Measurements from ENCODE around the gene HCK.

- TF ChIP-seq BRF1 (IDR thresholded peaks at IDR 0.05; ENCODE audit: borderline replicate concordance, extremely low read depth, insufficient read length): no peak
- no peak for TF ChIP-seq CREB1 (IDR thresholded peaks at IDR 0.05)
- no peak for TF ChIP-seq CREB1 (CRISPR knock-in tag; IDR thresholded peaks at IDR 0.05)
- TF ChIP-seq STAT6 (CRISPR knock-in tag; IDR thresholded peaks at IDR 0.05): no peak
- TF ChIP-seq ELK1 (CRISPR knock-in tag; IDR thresholded peaks at IDR 0.05): no peak
- TF ChIP-seq ZNF561 (CRISPR knock-in tag; conservative IDR thresholded peaks at IDR 0.05): no peak
- no peak for TF ChIP-seq FOXM1 (IDR thresholded peaks at IDR 0.05; ENCODE audit: low read depth)
- TF ChIP-seq FOXM1 (CRISPR knock-in tag; IDR thresholded peaks at IDR 0.05; ENCODE audit: low read depth): no peak
- no peak for TF ChIP-seq YY1 (IDR thresholded peaks at IDR 0.05; ENCODE audit: borderline replicate concordance in 1 of 3, control insufficient read depth in 1 of 3, extremely low read depth in 1 of 3, insufficient read depth in 3 of 3, insufficient read length in 1 of 3, insufficient replicate concordance in 2 of 3, low read depth in 1 of 3, low read length in 2 of 3)
- TF ChIP-seq TCFL5 (CRISPR knock-in tag; conservative IDR thresholded peaks at IDR 0.05): no peak
- TF ChIP-seq CTCF (IDR thresholded peaks at IDR 0.05 in 2 of 3, conservative IDR thresholded peaks at IDR 0.05 in 1 of 3; ENCODE audit: insufficient read depth in 2 of 3, low read depth in 1 of 3, low read length in 3 of 3): no peak
- TF ChIP-seq NR1H2 (CRISPR knock-in tag; IDR thresholded peaks at IDR 0.05): no peak
- TF ChIP-seq RBFOX2 (IDR thresholded peaks at IDR 0.05; ENCODE audit: low read depth, low read length): no peak
These were observed 41.4 kb upstream of the HCK start for GRCh38 chr20:32010666-32011065.

All from K562 (cell line).